IMR-90 (cell line): ENCODE results near the gene UNK. TPM values are rescaled to one million over a fixed set of nuclear protein-coding genes. Genes with fewer than 3 reads are reported as not detected.
"Not testable (repeated sequence)": the region's sequence is repeated elsewhere in the genome, so short reads cannot be mapped to it uniquely, and the experiment has no call there.

ENCODE experiments used
- ATAC-seq: fragments of 200-7000 bp; cut with Tn5 transposase; 2 replicates; pipeline ENCODE4 v1.9.1; 2020; ENCODE audit warnings: low read depth, mild to moderate bottlenecking, moderate library complexity
- BruUV-seq: library from RNA; stranded (reverse); fragments of 400-500 nt; replicated peaks from 2 replicates; lab custom pipeline; 2021; lab: Mats Ljungman, UMichigan
- CTCF ChIA-PET: fragments of 300-600 bp; formaldehyde crosslinking; extraction: SDS; loops from one replicate; lab custom pipeline; 2021; ENCODE audit warnings: antibody characterized with exemption; lab: Yijun Ruan, JAX
- POLR2A ChIA-PET: fragments of 300-600 bp; sonication (Branson Sonifier 250); formaldehyde crosslinking; loops from one replicate; lab custom pipeline; 2022; ENCODE audit warnings: antibody characterized with exemption; ENCODE audit not compliant: unreplicated experiment; lab: Charles Lee
- DNase-seq: peaks from one replicate; pipeline ENCODE4 v3.0.0; 2013
- H2AFZ ChIP-seq: replicated peaks from 2 replicates; pipeline ENCODE3; 2013; ENCODE audit warnings: low read length, mild to moderate bottlenecking; ENCODE audit not compliant: poor library complexity
- H2AK5ac ChIP-seq: 2 replicates; pipeline ENCODE4 v1.6.1; 2013; ENCODE audit warnings: low read depth, low read length, inconsistent platforms
- H2AK9ac ChIP-seq: replicated peaks from 2 replicates; pipeline ENCODE3; 2013; ENCODE audit warnings: mild to moderate bottlenecking, low read depth, low read length, moderate library complexity; ENCODE audit not compliant: poor library complexity
- H2BK120ac ChIP-seq: 2 replicates; pipeline ENCODE4 v1.6.1; 2013; ENCODE audit warnings: low read depth, low read length, inconsistent platforms
- H2BK15ac ChIP-seq: 3 replicates; pipeline ENCODE4 v1.6.1; 2013; ENCODE audit warnings: low read depth, low read length, inconsistent platforms
- H2BK20ac ChIP-seq: 2 replicates; pipeline ENCODE4 v1.6.1; 2013; ENCODE audit warnings: low read depth, mild to moderate bottlenecking, inconsistent platforms, low read length, moderate library complexity
- H2BK5ac ChIP-seq: 2 replicates; pipeline ENCODE4 v1.6.1; 2013; ENCODE audit warnings: mild to moderate bottlenecking, low read depth, low read length, inconsistent platforms; ENCODE audit not compliant: poor library complexity, severe bottlenecking
- H3K14ac ChIP-seq: replicated peaks from 2 replicates; pipeline ENCODE4 v1.6.1; 2013; ENCODE audit warnings: low read depth, low read length, inconsistent platforms
- H3K18ac ChIP-seq: 2 replicates; pipeline ENCODE4 v1.6.1; 2013; ENCODE audit warnings: low read depth, low read length, control low read depth
- H3K23ac ChIP-seq: 2 replicates; pipeline ENCODE4 v1.6.1; 2013; ENCODE audit warnings: low read depth, low read length, inconsistent platforms
- H3K27ac ChIP-seq: 2 replicates; pipeline ENCODE4 v1.5.1; 2013; ENCODE audit warnings: mild to moderate bottlenecking, control low read depth, low read length; ENCODE audit not compliant: insufficient read depth
- H3K27me3 ChIP-seq: 2 replicates; pipeline ENCODE4 v1.6.1; 2013; ENCODE audit warnings: low read length; ENCODE audit not compliant: control insufficient read depth, insufficient read depth
- H3K36me3 ChIP-seq: 2 replicates; pipeline ENCODE4 v1.6.1; 2013; ENCODE audit warnings: low read length, mixed read lengths; ENCODE audit not compliant: control insufficient read depth, insufficient read depth
- H3K4ac ChIP-seq: 2 replicates; pipeline ENCODE4 v1.6.1; 2013; ENCODE audit warnings: low read depth, low read length, inconsistent platforms
- H3K4me1 ChIP-seq: 2 replicates; pipeline ENCODE4 v1.6.1; 2013; ENCODE audit warnings: low read length, mixed read lengths; ENCODE audit not compliant: control insufficient read depth, insufficient read depth
- H3K4me2 ChIP-seq: 2 replicates; pipeline ENCODE4 v1.6.1; 2013; ENCODE audit warnings: low read depth, mild to moderate bottlenecking, control low read depth, low read length, moderate library complexity
- H3K4me3 ChIP-seq: 2 replicates; pipeline ENCODE4 v1.5.1; 2013; ENCODE audit warnings: low read depth, mild to moderate bottlenecking, control low read depth, low read length, moderate library complexity; ENCODE audit not compliant: insufficient read depth
- H3K56ac ChIP-seq: 2 replicates; pipeline ENCODE4 v1.6.1; 2013; ENCODE audit warnings: low read length, inconsistent platforms; ENCODE audit not compliant: insufficient read depth; ENCODE audit errors: extremely low read depth
- H3K79me1 ChIP-seq, 2 experiments: 2 replicates each; pipeline ENCODE4 v1.6.1; 2013; ENCODE audit warnings: low read length in 2 of 2, inconsistent platforms in 1 of 2, low read depth in 1 of 2
- H3K9ac ChIP-seq: 2 replicates; pipeline ENCODE4 v1.6.1; 2013; ENCODE audit warnings: low read depth, low read length, control low read depth
- H3K9me1 ChIP-seq: 2 replicates; pipeline ENCODE4 v1.6.1; 2013; ENCODE audit warnings: low read length, inconsistent platforms; ENCODE audit not compliant: insufficient read depth
- H3K9me3 ChIP-seq: 2 replicates; pipeline ENCODE4 v1.6.1; 2013; ENCODE audit warnings: low read length; ENCODE audit not compliant: control insufficient read depth, insufficient read depth
- H4K20me1 ChIP-seq: 2 replicates; pipeline ENCODE4 v1.6.1; 2013; ENCODE audit warnings: low read length, inconsistent platforms; ENCODE audit not compliant: insufficient read depth
- H4K5ac ChIP-seq: 2 replicates; pipeline ENCODE4 v1.6.1; 2013; ENCODE audit warnings: mild to moderate bottlenecking, low read depth, low read length, control low read depth
- H4K8ac ChIP-seq, 2 experiments: 2 replicates each; pipeline ENCODE4 v1.6.1; 2013; ENCODE audit warnings: low read depth in 2 of 2, low read length in 2 of 2, control low read depth in 1 of 2, inconsistent platforms in 1 of 2
- H4K91ac ChIP-seq: 2 replicates; pipeline ENCODE4 v1.6.1; 2013; ENCODE audit warnings: low read depth, low read length, inconsistent platforms; ENCODE audit not compliant: insufficient read depth
- WGBS, 2 experiments: methylation state at CpG; one replicate each; pipeline versions ENCODE4 v1.1.5 to v1.1.7; 2013; ENCODE audit warnings: missing lambda C conversion rate in 2 of 2; ENCODE audit not compliant: insufficient read length in 1 of 2; ENCODE audit errors: extremely low coverage in 2 of 2; 5-methylcytosine and 5-hydroxymethylcytosine counted together
- dilution Hi-C: fragments of 300-500 bp; cut with HindIII; formaldehyde crosslinking; loops from one replicate; pipeline ENCODE4 v1.14.3; 2018; ENCODE audit warnings: low sequenced_read_pairs; ENCODE audit not compliant: unreplicated experiment
- in situ Hi-C: fragments of 300-500 bp; cut with MboI; formaldehyde crosslinking; loops from 3 replicates; pipeline ENCODE4 v1.14.3; 2019; ENCODE audit warnings: low sequenced_read_pairs, inconsistent platforms, mixed read lengths
- intact Hi-C: fragments of 100-400 bp; cut with micrococcal nuclease; formaldehyde crosslinking; loops from 2 replicates; pipeline ENCODE4 v1.10.0; 2022
- polyA plus RNA-seq, 3 experiments: library from polyadenylated mRNA; depleted of rRNA; stranded (reverse); fragments of >200 nt; gene quantifications; 2 replicates each; pipeline ENCODE4 v1.2.3, GENCODE V29; 2012; ENCODE audit warnings: low replicate concordance in 1 of 3
- total RNA-seq: library from RNA; depleted of rRNA; stranded (reverse); fragments of >200 nt; gene quantifications from 2 replicates; pipeline ENCODE4 v1.2.3, GENCODE V29; 2012

The UNK gene
- total and polyA plus RNA-seq, 2 of the 4 experiments (the other 2 are of a cell fraction): 15.4 to 17.3 TPM

GRCh38 chr17:75810756-75811155, 26.1 kb downstream of the UNK start:
- H3K9ac ChIP-seq, ATAC-seq, H2AK5ac ChIP-seq, H2BK20ac ChIP-seq, H3K9me3 ChIP-seq, BruUV-seq, H4K8ac ChIP-seq, H4K91ac ChIP-seq, H2AFZ ChIP-seq, H3K18ac ChIP-seq, H4K5ac ChIP-seq, H3K14ac ChIP-seq, H2BK15ac ChIP-seq, DNase-seq, H3K4me2 ChIP-seq, H3K4ac ChIP-seq, H3K4me3 ChIP-seq, H3K27me3 ChIP-seq, POLR2A ChIA-PET, H2BK5ac ChIP-seq, in situ Hi-C loops, dilution Hi-C loops, H3K23ac ChIP-seq, CTCF ChIA-PET, H3K27ac ChIP-seq, H2BK120ac ChIP-seq, H3K56ac ChIP-seq, H3K4me1 ChIP-seq, intact Hi-C loops, H2AK9ac ChIP-seq: not testable (repeated sequence)
- peaks cover 39% of the 10 kb centered on the region for H3K36me3 ChIP-seq
- WGBS, 2 experiments: 88% methylated on average over 6 of the region's 11 CpGs; no CpG with 5 or more reads in 1 of the 2 experiments
- H3K79me1 ChIP-seq: peaks cover 11 to 46% of the 10 kb centered on the region in 2 experiments; a peak in 3 of 4 replicates
- peaks cover 24% of the 10 kb centered on the region for H4K20me1 ChIP-seq
- H3K9me1 ChIP-seq: peaks cover 18% of the 10 kb centered on the region; the same call in 1 of the 2 replicates
